Fibroblast of skin of left quadriceps (primary cell): ENCODE measurements around the gene DOCK4.

Source experiments
- DNase-seq, 2 experiments: peaks; one replicate each; pipeline ENCODE4 v3.0.0-alpha.2; 2013; ENCODE audit warnings: low read depth in 2 of 2

Gene DOCK4

GRCh38 chr7:111823826-111824225 is 382.4 kb downstream of the DOCK4 start:
- no peak for DNase-seq

GRCh38 chr7:111821046-111821445 is 385.2 kb downstream of the DOCK4 start:
- no peak for DNase-seq

GRCh38 chr7:111820621-111821020 is 385.6 kb downstream of the DOCK4 start:
- no peak for DNase-seq

GRCh38 chr7:111820121-111820520 is 386.1 kb downstream of the DOCK4 start:
- no peak for DNase-seq

- no peak for DNase-seq
Measured at GRCh38 chr7:111815354-111815753, 390.8 kb downstream of the DOCK4 start.

- DNase-seq, result no peak
Measured at GRCh38 chr7:111813306-111813705, 392.9 kb downstream of the DOCK4 start.

- no peak for DNase-seq
Measured at GRCh38 chr7:111806232-111806631, 400.0 kb downstream of the DOCK4 start.

GRCh38 chr7:111803015-111803758 is 403.0 kb downstream of the DOCK4 start:
- DNase-seq, result peak; percentile 12 to 22

- DNase-seq, result no peak
Measured at GRCh38 chr7:111802194-111802772, 403.9 kb downstream of the DOCK4 start.

- DNase-seq, result peak; percentile 63 to 65
Measured at GRCh38 chr7:111801277-111801676, 404.9 kb downstream of the DOCK4 start.

GRCh38 chr7:111796671-111797070 is 409.5 kb downstream of the DOCK4 start:
- no peak for DNase-seq

GRCh38 chr7:111789870-111790269 is 416.3 kb downstream of the DOCK4 start:
- peak; percentile 66 to 68 for DNase-seq

GRCh38 chr7:111789048-111789320 is 417.2 kb downstream of the DOCK4 start:
- DNase-seq, result no peak

- DNase-seq, result no peak
Measured at GRCh38 chr7:111788286-111789047, 417.7 kb downstream of the DOCK4 start.

- DNase-seq, result no peak
Measured at GRCh38 chr7:111787741-111788140, 418.5 kb downstream of the DOCK4 start.

- DNase-seq, result no peak
Measured at GRCh38 chr7:111787099-111787498, 419.1 kb downstream of the DOCK4 start.

GRCh38 chr7:111785076-111785475 is 421.1 kb downstream of the DOCK4 start:
- no peak for DNase-seq

GRCh38 chr7:111784296-111784695 is 421.9 kb downstream of the DOCK4 start:
- DNase-seq, result no peak

GRCh38 chr7:111783854-111784253 is 422.3 kb downstream of the DOCK4 start:
- no peak for DNase-seq

GRCh38 chr7:111780527-111780926 is 425.7 kb downstream of the DOCK4 start:
- no peak for DNase-seq

GRCh38 chr7:111775206-111775605 is 431.0 kb downstream of the DOCK4 start:
- DNase-seq, result no peak

- DNase-seq, result no peak
Measured at GRCh38 chr7:111772716-111773115, 433.5 kb downstream of the DOCK4 start.

- no peak for DNase-seq
Measured at GRCh38 chr7:111771638-111772037, 434.6 kb downstream of the DOCK4 start.
